ENCODE measurements around the gene PIH1D1. TPM values are rescaled to one million over a fixed set of nuclear protein-coding genes. Genes with fewer than 3 reads are reported as not detected.

PIH1D1 gene
- total RNA-seq, 1 experiment from 2014 or later = 116 TPM

DNA sequence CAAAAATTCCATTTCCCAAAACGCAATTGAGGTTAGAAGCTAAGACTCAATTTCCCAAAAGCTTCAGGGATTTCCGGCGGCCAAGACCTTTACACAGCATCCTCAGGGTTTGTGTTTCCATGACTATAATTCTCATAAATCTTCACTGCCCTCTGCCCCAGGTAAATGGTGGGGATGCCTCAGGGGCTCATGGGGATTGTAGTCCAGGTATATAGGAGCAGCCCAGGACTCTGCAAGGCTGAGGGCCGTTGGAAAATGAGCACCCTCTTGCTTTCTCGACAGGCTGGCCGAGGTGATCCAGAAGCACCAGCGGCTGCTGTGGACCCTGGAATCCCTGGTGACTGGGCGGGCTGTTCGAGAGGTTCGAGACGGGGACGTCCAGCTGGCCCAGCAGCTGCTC lies 7.8 kb upstream of the PIH1D1 start:
- BruUV-seq (replicated peaks) = no TSS peak
- H3K27me3 Mint-ChIP-seq (ENCODE audit: insufficient read depth, unreplicated experiment) = no peaks in the 10 kb centered on the region
- no peaks in the 10 kb centered on the region for H3K4me1 Mint-ChIP-seq (ENCODE audit: insufficient read depth, unreplicated experiment)
- ChIA-PET POLR2A (no interaction called here), CTCF (interaction anchor here (1.8 kb wide), 1 partner anchor 14 kb away, joined by 9 read pairs; no protein-coding TSS in a partner anchor)
- no peak overlapping the region for H3K27ac Mint-ChIP-seq (ENCODE audit: low read depth, unreplicated experiment)
- intact Hi-C loops (cut with micrococcal nuclease) = no loop called here
- H3K9me3 Mint-ChIP-seq (ENCODE audit: unreplicated experiment) = no peaks in the 10 kb centered on the region
- no peak for DNase-seq (ENCODE audit: unreplicated experiment)
- TF ChIP-seq, protein P1, sequence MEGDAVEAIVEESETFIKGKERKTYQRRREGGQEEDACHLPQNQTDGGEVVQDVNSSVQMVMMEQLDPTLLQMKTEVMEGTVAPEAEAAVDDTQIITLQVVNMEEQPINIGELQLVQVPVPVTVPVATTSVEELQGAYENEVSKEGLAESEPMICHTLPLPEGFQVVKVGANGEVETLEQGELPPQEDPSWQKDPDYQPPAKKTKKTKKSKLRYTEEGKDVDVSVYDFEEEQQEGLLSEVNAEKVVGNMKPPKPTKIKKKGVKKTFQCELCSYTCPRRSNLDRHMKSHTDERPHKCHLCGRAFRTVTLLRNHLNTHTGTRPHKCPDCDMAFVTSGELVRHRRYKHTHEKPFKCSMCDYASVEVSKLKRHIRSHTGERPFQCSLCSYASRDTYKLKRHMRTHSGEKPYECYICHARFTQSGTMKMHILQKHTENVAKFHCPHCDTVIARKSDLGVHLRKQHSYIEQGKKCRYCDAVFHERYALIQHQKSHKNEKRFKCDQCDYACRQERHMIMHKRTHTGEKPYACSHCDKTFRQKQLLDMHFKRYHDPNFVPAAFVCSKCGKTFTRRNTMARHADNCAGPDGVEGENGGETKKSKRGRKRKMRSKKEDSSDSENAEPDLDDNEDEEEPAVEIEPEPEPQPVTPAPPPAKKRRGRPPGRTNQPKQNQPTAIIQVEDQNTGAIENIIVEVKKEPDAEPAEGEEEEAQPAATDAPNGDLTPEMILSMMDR (IDR thresholded peaks at IDR 0.05; ENCODE audit: unreplicated experiment) = no peak
- peaks cover 22% of the 10 kb centered on the region for H3K36me3 Mint-ChIP-seq (ENCODE audit: insufficient read depth, unreplicated experiment)
- no peak overlapping the region for H3K4me3 Mint-ChIP-seq (ENCODE audit: unreplicated experiment)

DNA sequence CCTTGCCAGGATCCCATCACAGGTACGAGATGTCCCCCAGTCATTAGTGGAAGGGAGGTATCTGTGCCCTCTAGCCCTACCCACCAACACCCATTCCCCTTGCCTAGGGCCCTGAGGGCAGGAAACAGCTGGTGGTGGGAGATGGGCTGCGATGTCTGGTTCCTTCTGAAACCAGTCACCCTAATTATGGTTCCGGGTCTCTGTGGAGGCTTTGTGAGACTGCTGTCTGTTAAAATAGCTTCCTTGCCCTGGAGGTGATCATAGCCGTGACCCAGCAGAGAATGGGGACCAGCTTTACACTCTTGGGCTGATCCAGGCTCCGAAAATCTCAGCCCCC lies 6.9 kb upstream of the PIH1D1 start:
- intact Hi-C loops (cut with micrococcal nuclease) = no loop called here
- Mint-ChIP-seq H3K4me1 (ENCODE audit: insufficient read depth, unreplicated experiment) (no peaks in the 10 kb centered on the region), H3K27ac (ENCODE audit: low read depth, unreplicated experiment) (no peak overlapping the region), H3K27me3 (ENCODE audit: insufficient read depth, unreplicated experiment) (no peaks in the 10 kb centered on the region), H3K4me3 (ENCODE audit: unreplicated experiment) (no peak overlapping the region), H3K9me3 (ENCODE audit: unreplicated experiment) (no peaks in the 10 kb centered on the region), H3K36me3 (ENCODE audit: insufficient read depth, unreplicated experiment) (peaks cover 22% of the 10 kb centered on the region)
- BruUV-seq (replicated peaks) = no TSS peak
- ChIA-PET POLR2A (interaction anchor here (1.0 kb wide), 1 partner anchor 37 kb away, joined by 3 read pairs; the partner anchor contains the start of gene RPS11), CTCF (interaction anchor here (0.6 to 1.8 kb wide), 3 partner anchors 15 to 231 kb away, joined by 4 to 9 read pairs (median 7); partner anchors contain the start of gene ADM5)
- TF ChIP-seq, protein P1 (IDR thresholded peaks at IDR 0.05; ENCODE audit: unreplicated experiment) = no peak
- DNase-seq (ENCODE audit: unreplicated experiment) = no peak

GRCh38 chr19:49456326-49456725 lies 4.7 kb upstream of the PIH1D1 start:
- peaks cover 6% of the 10 kb centered on the region for H3K4me1 Mint-ChIP-seq (ENCODE audit: insufficient read depth, unreplicated experiment)
- intact Hi-C loops (cut with micrococcal nuclease) = no loop called here
- no peak overlapping the region for H3K27ac Mint-ChIP-seq (ENCODE audit: low read depth, unreplicated experiment)
- no peak overlapping the region for H3K4me3 Mint-ChIP-seq (ENCODE audit: unreplicated experiment)
- CTCF ChIA-PET = interaction anchor here (0.8 to 1.8 kb wide), 2 partner anchors 12 to 17 kb away, joined by 4 read pairs; no protein-coding TSS in a partner anchor
- no peak for DNase-seq (ENCODE audit: unreplicated experiment)
- no TSS peak for BruUV-seq (replicated peaks)
- no peaks in the 10 kb centered on the region for H3K9me3 Mint-ChIP-seq (ENCODE audit: unreplicated experiment)
- peaks cover 28% of the 10 kb centered on the region for H3K36me3 Mint-ChIP-seq (ENCODE audit: insufficient read depth, unreplicated experiment)
- TF ChIP-seq, protein P1 (IDR thresholded peaks at IDR 0.05; ENCODE audit: unreplicated experiment) = no peak
- H3K27me3 Mint-ChIP-seq (ENCODE audit: insufficient read depth, unreplicated experiment) = no peaks in the 10 kb centered on the region
- POLR2A ChIA-PET = interaction anchor here (0.6 to 1.0 kb wide), 2 partner anchors 16 to 26 kb away, joined by 3 read pairs; no protein-coding TSS in a partner anchor

- intact Hi-C loops (cut with micrococcal nuclease) = no loop called here
- H3K4me1 Mint-ChIP-seq (ENCODE audit: insufficient read depth, unreplicated experiment) = peaks cover 7% of the 10 kb centered on the region
- peak; percentile 25 for DNase-seq (ENCODE audit: unreplicated experiment)
- ChIA-PET POLR2A (interaction anchor here (1.0 kb wide), 1 partner anchor 27 kb away, joined by 3 read pairs; no protein-coding TSS in a partner anchor), CTCF (interaction anchor here (0.8 to 1.8 kb wide), 2 partner anchors 11 to 18 kb away, joined by 4 read pairs; no protein-coding TSS in a partner anchor)
- no peak overlapping the region for H3K4me3 Mint-ChIP-seq (ENCODE audit: unreplicated experiment)
- no peaks in the 10 kb centered on the region for H3K27me3 Mint-ChIP-seq (ENCODE audit: insufficient read depth, unreplicated experiment)
- no peak overlapping the region for H3K27ac Mint-ChIP-seq (ENCODE audit: low read depth, unreplicated experiment)
- TF ChIP-seq, protein P1 (IDR thresholded peaks at IDR 0.05; ENCODE audit: unreplicated experiment) = no peak
- no TSS peak for BruUV-seq (replicated peaks)
- H3K9me3 Mint-ChIP-seq (ENCODE audit: unreplicated experiment) = no peaks in the 10 kb centered on the region
- H3K36me3 Mint-ChIP-seq (ENCODE audit: insufficient read depth, unreplicated experiment) = peaks cover 31% of the 10 kb centered on the region
These were observed 4.2 kb upstream of the PIH1D1 start for GRCh38 chr19:49455773-49456172.

All from MCF 10A (cell line).